ENCODE measurements around the gene TNFAIP2. TPM values are rescaled to one million over a fixed set of nuclear protein-coding genes. Genes with fewer than 3 reads are reported as not detected.

The TNFAIP2 gene
- total RNA-seq: 8.2 and 26.8 TPM in 2 replicates

DNA sequence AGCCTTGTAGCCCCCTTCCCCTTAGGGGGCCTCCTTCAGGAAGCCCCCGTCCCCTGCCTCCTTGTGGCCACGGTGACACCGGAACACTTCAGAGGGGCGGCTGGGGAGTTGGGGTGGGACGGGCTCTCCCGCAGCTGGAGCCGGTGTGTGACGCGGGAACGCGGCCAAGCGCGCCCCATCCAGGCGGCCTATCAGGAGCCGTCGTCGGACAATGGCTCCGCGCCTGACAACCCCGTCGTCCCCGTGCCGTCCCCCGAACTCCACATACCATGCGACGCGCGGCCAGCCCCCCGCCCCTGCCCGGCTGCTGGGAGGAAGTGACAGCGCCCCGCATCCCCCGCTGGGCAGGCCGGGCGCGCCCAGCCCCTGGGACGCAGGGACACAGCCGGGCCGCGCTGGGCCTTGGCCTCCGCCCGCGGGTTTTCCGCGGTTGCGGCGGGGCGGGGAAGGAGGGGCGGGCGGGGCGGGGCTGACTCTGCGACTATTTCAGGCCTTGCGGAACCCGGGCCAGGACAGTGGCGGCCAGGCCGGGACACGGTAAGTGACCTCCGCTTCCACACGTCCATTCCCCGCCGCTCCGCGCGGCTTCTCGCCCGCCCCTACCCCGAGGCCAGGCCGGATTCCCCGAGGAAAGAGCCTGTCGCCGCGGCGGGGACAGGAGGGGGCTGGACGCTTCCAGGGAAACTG, at the start of gene TNFAIP2:
TSS of gene TNFAIP2 (plus strand) at position 515 of the 687 bp plus-strand sequence. CDS start 2,997 bp downstream, outside the sequence.

GRCh38 chr14:103084021-103084919, 39.0 kb upstream of the TNFAIP2 start, which contains the start of gene LBHD2:
LBHD2 (plus strand) TSS chr14:103084210; CDS start chr14:103086013, 1,803 bp downstream.

DNA sequence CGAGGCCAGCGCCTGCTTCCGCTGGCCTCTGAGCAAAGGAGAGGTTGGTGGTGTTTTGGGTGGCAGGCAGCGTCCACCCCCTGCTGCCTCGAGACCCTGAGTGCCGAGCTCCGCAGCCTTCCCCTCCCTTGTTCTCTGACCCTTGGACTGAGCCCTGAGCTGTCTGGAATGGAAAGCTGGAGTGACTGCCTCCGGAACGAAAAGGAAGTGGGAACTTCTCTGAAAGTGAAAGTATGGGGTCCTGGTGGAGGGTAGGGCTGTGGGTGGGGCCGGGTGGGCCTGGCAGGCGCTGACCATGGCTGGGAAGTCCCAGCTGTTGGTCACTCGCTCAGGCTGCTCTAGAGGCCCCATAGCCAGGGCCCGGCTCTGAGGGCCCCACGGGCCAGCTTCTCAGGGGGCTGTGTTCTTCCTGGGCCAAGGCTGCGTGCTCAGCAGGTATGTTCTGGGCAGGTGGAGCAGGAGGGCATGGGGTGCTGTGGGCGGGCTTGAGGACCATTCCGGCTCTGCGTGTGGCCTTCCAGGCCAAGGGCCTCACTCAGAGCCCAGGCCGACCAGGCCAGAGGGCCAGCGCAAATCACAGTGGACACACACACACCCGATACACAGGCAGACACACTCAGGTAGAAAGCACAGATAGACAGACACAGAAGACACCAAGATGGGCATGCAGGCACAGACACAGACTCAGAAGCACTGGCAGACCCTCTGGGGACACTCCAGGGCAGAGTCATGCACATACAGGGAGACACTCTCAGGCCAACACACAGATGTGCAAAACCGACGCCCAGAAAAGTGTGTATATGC, 28.7 kb upstream of the TNFAIP2 start, which contains the start of gene EXOC3L4:
TSS of gene EXOC3L4 (plus strand) at position 320 of the 804 bp plus-strand sequence. CDS start 5,495 bp downstream, outside the sequence.

Other genes with a start within 250 kb of the TNFAIP2 start
- 2.0 and 8.9 TPM in 2 replicates for gene AMN, start 200.8 kb upstream of the TNFAIP2 start, total RNA-seq
- 81.3 and 176 TPM in 2 replicates for gene CDC42BPB, start 65.9 kb upstream of the TNFAIP2 start, total RNA-seq
- not detected in 2 replicates for gene LBHD2, start 39.3 kb upstream of the TNFAIP2 start, total RNA-seq
- not detected in 2 replicates for gene EXOC3L4, start 28.7 kb upstream of the TNFAIP2 start, total RNA-seq
- gene EIF5, start 210.8 kb downstream of the TNFAIP2 start, total RNA-seq: 215 and 286 TPM in 2 replicates

Measured in nasal cavity respiratory epithelium epithelial cell of viscerocranial mucosa (primary cell).